Esophagus squamous epithelium (tissue), 5 donors: Measurements from ENCODE around the gene CHST1. TPM values are rescaled to one million over a fixed set of nuclear protein-coding genes. Genes with fewer than 3 reads are reported as not detected.

Source experiments
- DNase-seq: peaks from one replicate; lab custom pipeline; 2025; lab: John Stamatoyannopoulos, UW
- H3K27ac ChIP-seq, 4 donors: fragments of 200-600 bp; sonication (generic); one replicate each; pipeline ENCODE4 v1.5.1; 2016 to 2019; ENCODE audit warnings: mild to moderate bottlenecking in 1 of 4
- H3K27me3 ChIP-seq, 4 donors: fragments of 200-600 bp; sonication (generic); 1 replicate in 3 of 4; 2 replicates in 1 of 4; pipeline versions ENCODE4 v1.5.1 to v1.6.0; 2017 to 2021; ENCODE audit warnings: antibody characterized with exemption in 1 of 4
- H3K36me3 ChIP-seq, 3 donors: fragments of 200-600 bp; sonication (generic); one replicate each; pipeline ENCODE4 v1.5.1; 2016 to 2019
- H3K4me1 ChIP-seq, 3 donors: fragments of 200-600 bp; sonication (generic); one replicate each; pipeline ENCODE4 v1.5.1; 2017 to 2019
- H3K4me3 ChIP-seq, 4 donors: fragments of 200-600 bp; sonication (generic); 1 replicate in 3 of 4; 2 replicates in 1 of 4; pipeline ENCODE4 v1.5.1; 2016 to 2019; ENCODE audit warnings: mild to moderate bottlenecking in 2 of 4, moderate library complexity in 1 of 4
- H3K9me3 ChIP-seq, 3 donors: fragments of 200-600 bp; sonication (generic); one replicate each; pipeline ENCODE4 v1.5.1; 2016 to 2019
- CTCF ChIP-seq, 6 experiments: fragments of 450-650 bp in 4 of 6; fragments of 200-600 bp in 2 of 6; sonication (generic) in 2 of 6; IDR thresholded peaks; one replicate each; pipeline ENCODE4 v1.5.1; 2016 to 2019; ENCODE audit warnings: antibody characterized with exemption in 6 of 6, mild to moderate bottlenecking in 4 of 6, moderate library complexity in 4 of 6
- POLR2A ChIP-seq, 4 donors: fragments of 450-650 bp; IDR thresholded peaks; one replicate each; pipeline ENCODE4 v1.6.1; 2017; ENCODE audit warnings: antibody characterized with exemption in 4 of 4, mild to moderate bottlenecking in 4 of 4, moderate library complexity in 3 of 4
- WGBS, 2 donors: methylation state at CpG; one replicate each; pipeline ENCODE4 v1.1.5; 2018; 5-methylcytosine and 5-hydroxymethylcytosine counted together
- intact Hi-C: fragments of 100-400 bp; cut with DNase I; formaldehyde crosslinking; loops from one replicate; pipeline ENCODE4 v1.15.0; 2022
- total RNA-seq, 4 donors: library from RNA; depleted of rRNA; stranded (reverse); fragments of >200 nt; gene quantifications; one replicate each; pipeline ENCODE4 v1.1.0, GENCODE V29; 2016
- donor health status: DM: yes; HTN: yes; CAD: no.

The CHST1 gene
- total RNA-seq, 4 donors from 2014 or later, result 0.27 to 2.7 (median 0.70) TPM

- H3K27ac ChIP-seq, result no peak overlapping the region
- no peaks in the 10 kb centered on the region for H3K36me3 ChIP-seq
- 85 to 88% methylated on average over 13 to 24 of the region's 49 CpGs for WGBS, 2 donors
- DNase-seq, result no peak
- intact Hi-C loops, result loop anchor here (10.0 kb wide), 1 partner anchor 275 kb away; no protein-coding TSS in a partner anchor
- TF ChIP-seq CTCF (IDR thresholded peaks at IDR 0.05) (no peak), POLR2A (IDR thresholded peaks at IDR 0.05) (no peak)
- H3K9me3 ChIP-seq, result no peaks in the 10 kb centered on the region
- H3K4me3 ChIP-seq, result no peak overlapping the region
- H3K27me3 ChIP-seq, result peaks cover 0 to 40% (median 0%) of the 10 kb centered on the region in 4 donors
- peaks cover 0 to 3% (median 0%) of the 10 kb centered on the region in 3 donors for H3K4me1 ChIP-seq
Measured at GRCh38 chr11:45649544-45650165, 15.8 kb downstream of the CHST1 start.

- H3K36me3 ChIP-seq, result no peaks in the 10 kb centered on the region
- TF ChIP-seq POLR2A (IDR thresholded peaks at IDR 0.05) (no peak), CTCF (IDR thresholded peaks at IDR 0.05) (no peak)
- DNase-seq, result no peak
- H3K4me3 ChIP-seq, result no peak overlapping the region
- no peak overlapping the region for H3K27ac ChIP-seq
- WGBS, 2 donors, result 63 to 81% methylated on average over 4 to 8 of the region's 9 CpGs
- intact Hi-C loops, result no loop called here
- no peaks in the 10 kb centered on the region for H3K9me3 ChIP-seq
- H3K4me1 ChIP-seq, result peaks cover 0 to 3% (median 0%) of the 10 kb centered on the region in 3 donors
- peaks cover 0 to 38% (median 0%) of the 10 kb centered on the region in 4 donors for H3K27me3 ChIP-seq
Measured at GRCh38 chr11:45648931-45649330, 16.5 kb downstream of the CHST1 start.

GRCh38 chr11:45647786-45648185 is 17.6 kb downstream of the CHST1 start:
- DNase-seq, result no peak
- H3K36me3 ChIP-seq, result no peaks in the 10 kb centered on the region
- H3K27ac ChIP-seq, result no peak overlapping the region
- H3K4me3 ChIP-seq, result no peak overlapping the region
- 0 to 22% methylated on average over 1 of the region's 1 CpG for WGBS, 2 donors
- intact Hi-C loops, result no loop called here
- peaks cover 0 to 43% (median 0%) of the 10 kb centered on the region in 4 donors for H3K27me3 ChIP-seq
- TF ChIP-seq POLR2A (IDR thresholded peaks at IDR 0.05), result no peak
- no peak for TF ChIP-seq CTCF (IDR thresholded peaks at IDR 0.05)
- peaks cover 0 to 3% (median 0%) of the 10 kb centered on the region in 3 donors for H3K4me1 ChIP-seq
- no peaks in the 10 kb centered on the region for H3K9me3 ChIP-seq

GRCh38 chr11:45647329-45647728 is 18.1 kb downstream of the CHST1 start:
- H3K27me3 ChIP-seq, result peaks cover 0 to 44% (median 0%) of the 10 kb centered on the region in 4 donors
- no peaks in the 10 kb centered on the region for H3K36me3 ChIP-seq
- 66 to 76% methylated on average over 3 of the region's 3 CpGs for WGBS, 2 donors
- TF ChIP-seq CTCF (IDR thresholded peaks at IDR 0.05) (no peak), POLR2A (IDR thresholded peaks at IDR 0.05) (no peak)
- no peaks in the 10 kb centered on the region for H3K4me1 ChIP-seq
- H3K4me3 ChIP-seq, result no peak overlapping the region
- intact Hi-C loops, result no loop called here
- H3K9me3 ChIP-seq, result no peaks in the 10 kb centered on the region
- no peak for DNase-seq
- no peak overlapping the region for H3K27ac ChIP-seq

- intact Hi-C loops, result no loop called here
- Histone ChIP-seq H3K27ac (no peak overlapping the region), H3K4me3 (no peak overlapping the region), H3K4me1 (no peaks in the 10 kb centered on the region), H3K9me3 (no peaks in the 10 kb centered on the region), H3K36me3 (no peaks in the 10 kb centered on the region), H3K27me3 (peaks cover 0 to 44% (median 0%) of the 10 kb centered on the region in 4 donors)
- no peak for DNase-seq
- TF ChIP-seq POLR2A (IDR thresholded peaks at IDR 0.05) (no peak), CTCF (IDR thresholded peaks at IDR 0.05) (no peak)
- 80% methylated on average over 1 of the region's 1 CpG; no CpG with 5 or more reads in 1 of the 2 donors for WGBS, 2 donors
Measured at GRCh38 chr11:45646275-45646927, 19.0 kb downstream of the CHST1 start.
